Jurkat, Clone E6-1 (cell line): ENCODE results near the gene SLC22A14. TPM values are rescaled to one million over a fixed set of nuclear protein-coding genes. Genes with fewer than 3 reads are reported as not detected.
"Not testable (repeated sequence)": the region's sequence is repeated elsewhere in the genome, so short reads cannot be mapped to it uniquely, and the experiment has no call there.

Experiments used
- DNase-seq: peaks from one replicate; pipeline ENCODE4 v3.0.0-alpha.2; 2011; ENCODE audit warnings: low read depth, low spot score
- H3K4me3 ChIP-seq: 2 replicates; pipeline ENCODE4 v1.5.1; 2011; ENCODE audit warnings: mild to moderate bottlenecking, low read length, control low read depth, moderate library complexity
- polyA plus RNA-seq: library from polyadenylated mRNA; unstranded; fragments of >200 nt; gene quantifications from one replicate; pipeline ENCODE4 v1.2.1, GENCODE V29; 2012; ENCODE audit warnings: missing spikeins; ENCODE audit not compliant: insufficient read length, insufficient read depth

Gene SLC22A14
- polyA plus RNA-seq = not detected

GRCh38 chr3:38281895-38282686 lies at the start of gene SLC22A14:
Gene SLC22A14, plus strand, starts transcription at chr3:38282294. Its CDS starts 23,733 bp downstream, at chr3:38306027.
- H3K4me3 ChIP-seq = no peak within 1 kb of the TSS
- no peak for DNase-seq

DNA sequence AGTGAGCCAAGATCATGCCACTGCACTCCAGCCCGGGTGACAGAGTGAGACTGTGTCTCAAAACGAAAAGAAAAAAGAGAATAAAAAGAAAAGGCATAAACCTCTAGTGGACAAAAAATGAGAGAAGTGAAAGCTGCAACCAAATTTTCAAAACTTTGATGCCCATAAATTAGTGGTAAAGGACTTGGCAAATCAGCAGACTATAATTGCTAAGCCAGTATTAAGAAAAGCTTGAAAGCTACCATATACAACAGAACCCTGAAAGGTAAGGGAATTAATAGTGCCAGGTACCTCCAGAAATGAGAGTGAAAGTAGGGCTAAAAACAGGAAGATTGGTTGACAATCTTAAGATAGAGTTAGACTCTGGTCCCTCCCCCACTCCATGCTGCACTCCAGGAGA lies 49.4 kb upstream of the SLC22A14 start:
- H3K4me3 ChIP-seq = no peak overlapping the region
- DNase-seq = no peak

GRCh38 chr3:38235466-38235865 lies 46.6 kb upstream of the SLC22A14 start:
- no peak for DNase-seq
- no peak overlapping the region for H3K4me3 ChIP-seq

- H3K4me3 ChIP-seq = no peak overlapping the region
- DNase-seq = no peak
These were observed 43.6 kb upstream of the SLC22A14 start for GRCh38 chr3:38238416-38239008.

GRCh38 chr3:38242812-38243211 lies 39.3 kb upstream of the SLC22A14 start:
- not testable (repeated sequence) for DNase-seq, H3K4me3 ChIP-seq

DNA sequence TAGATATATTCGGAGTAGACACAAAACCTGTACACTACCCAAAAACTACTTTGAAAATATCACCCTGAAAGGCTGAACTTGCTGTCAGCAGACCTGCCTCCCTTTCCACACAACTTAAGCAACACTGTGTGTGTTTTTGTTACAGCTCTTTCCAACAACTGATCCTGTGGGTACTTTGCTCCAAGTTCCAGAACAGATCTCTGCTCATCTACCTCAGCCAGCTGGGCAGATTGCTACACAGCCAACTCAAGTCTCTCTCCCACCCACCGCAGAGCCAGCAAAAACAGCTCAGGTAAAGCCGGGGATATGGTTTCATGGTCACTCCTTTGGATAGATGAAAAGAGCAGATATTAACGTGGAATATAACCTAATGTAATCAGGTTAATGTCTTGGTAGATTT lies 36.2 kb upstream of the SLC22A14 start:
- DNase-seq = no peak
- H3K4me3 ChIP-seq = no peak overlapping the region

- no peak for DNase-seq
- no peak overlapping the region for H3K4me3 ChIP-seq
These were observed 34.6 kb upstream of the SLC22A14 start for GRCh38 chr3:38247366-38248035.

DNA sequence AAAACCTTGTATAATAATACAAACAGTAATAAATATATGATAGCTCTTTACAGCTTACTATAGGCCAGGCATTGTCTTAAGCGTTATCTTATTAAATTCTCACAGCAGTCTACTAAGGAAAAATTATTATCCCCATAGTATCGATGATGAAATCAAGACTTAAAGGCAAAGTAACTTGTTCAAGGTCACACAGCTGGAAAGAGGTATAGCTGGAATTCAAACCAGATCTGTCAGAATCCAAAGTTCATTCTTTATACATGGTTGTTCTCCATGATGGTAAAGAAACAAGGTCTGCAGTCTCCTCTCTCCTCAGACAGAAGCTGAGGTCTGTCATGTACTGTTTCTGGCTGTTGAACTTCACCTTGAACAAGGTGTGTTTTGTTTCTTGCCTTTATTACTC lies 31.9 kb upstream of the SLC22A14 start:
- H3K4me3 ChIP-seq = no peak overlapping the region
- DNase-seq = no peak

DNA sequence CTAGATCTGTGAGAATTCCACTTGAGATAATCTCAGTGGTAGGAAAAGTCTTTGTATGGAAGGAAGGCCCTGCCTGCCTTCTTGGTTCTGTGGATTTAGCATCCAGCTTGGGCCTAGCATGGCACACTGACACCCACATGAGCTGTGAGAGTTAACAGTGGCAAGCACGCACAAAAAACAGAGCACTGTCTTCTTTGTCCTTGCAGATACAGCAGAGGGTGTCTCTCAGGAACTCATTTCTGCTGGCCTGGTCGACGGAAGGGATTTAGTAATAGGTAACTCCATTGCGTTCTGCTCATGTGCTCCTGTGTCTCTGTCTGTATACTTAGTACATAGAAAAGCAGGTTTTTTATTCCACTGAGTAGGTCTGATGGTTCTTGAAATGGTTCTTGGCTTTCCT lies 30.9 kb upstream of the SLC22A14 start:
- no peak for DNase-seq
- H3K4me3 ChIP-seq = no peak overlapping the region

GRCh38 chr3:38253704-38254103 lies 28.4 kb upstream of the SLC22A14 start:
- no peak overlapping the region for H3K4me3 ChIP-seq
- DNase-seq = no peak

- no peak overlapping the region for H3K4me3 ChIP-seq
- DNase-seq = no peak
These were observed 27.2 kb upstream of the SLC22A14 start for GRCh38 chr3:38254872-38255271.

DNA sequence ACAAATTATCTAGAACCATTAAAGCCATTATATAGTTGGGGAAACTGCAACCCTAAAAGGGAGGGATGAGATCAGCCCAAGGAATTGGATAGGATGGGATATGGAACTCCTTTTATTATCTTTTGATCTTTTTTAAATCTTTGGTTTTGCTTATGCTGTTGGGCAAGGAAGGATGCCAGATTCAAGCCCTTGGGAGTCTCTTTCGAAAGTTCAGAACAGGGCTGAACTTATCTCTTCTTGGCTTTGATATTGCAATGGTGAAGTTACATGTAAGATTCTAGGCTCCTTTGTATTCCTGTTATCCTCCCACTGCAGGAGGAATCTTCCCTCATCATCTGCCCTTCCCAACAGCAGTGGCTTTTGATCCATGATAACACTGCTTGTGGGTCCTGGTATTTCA lies 26.5 kb upstream of the SLC22A14 start:
- no peak overlapping the region for H3K4me3 ChIP-seq
- DNase-seq = no peak

- DNase-seq = no peak
- H3K4me3 ChIP-seq = no peak overlapping the region
These were observed 24.5 kb upstream of the SLC22A14 start for GRCh38 chr3:38257583-38257982.

GRCh38 chr3:38260474-38260873 lies 21.6 kb upstream of the SLC22A14 start:
- DNase-seq = no peak
- no peak overlapping the region for H3K4me3 ChIP-seq

DNA sequence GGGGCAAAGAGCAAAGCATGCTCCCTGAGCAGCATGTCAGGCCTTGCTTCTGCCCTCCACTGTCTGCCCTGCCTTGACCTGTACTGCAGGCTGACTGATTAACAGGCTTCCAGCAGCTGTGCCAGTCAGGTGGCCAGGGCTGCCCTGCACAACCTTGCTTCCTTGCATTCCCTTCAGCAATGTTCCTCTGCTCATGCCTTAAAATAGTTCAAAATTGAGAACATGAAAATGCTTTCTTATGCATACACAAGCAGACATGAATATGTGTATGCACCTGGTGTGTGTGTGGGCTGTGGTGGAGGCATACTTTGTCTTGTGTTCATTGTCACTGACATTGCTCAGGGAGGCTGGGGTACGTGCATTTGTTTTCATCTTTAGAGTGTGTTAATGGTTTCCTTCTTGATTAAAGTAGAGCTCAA lies 17.7 kb upstream of the SLC22A14 start:
- H3K4me3 ChIP-seq = no peak overlapping the region
- peak; percentile 74 for DNase-seq

DNA sequence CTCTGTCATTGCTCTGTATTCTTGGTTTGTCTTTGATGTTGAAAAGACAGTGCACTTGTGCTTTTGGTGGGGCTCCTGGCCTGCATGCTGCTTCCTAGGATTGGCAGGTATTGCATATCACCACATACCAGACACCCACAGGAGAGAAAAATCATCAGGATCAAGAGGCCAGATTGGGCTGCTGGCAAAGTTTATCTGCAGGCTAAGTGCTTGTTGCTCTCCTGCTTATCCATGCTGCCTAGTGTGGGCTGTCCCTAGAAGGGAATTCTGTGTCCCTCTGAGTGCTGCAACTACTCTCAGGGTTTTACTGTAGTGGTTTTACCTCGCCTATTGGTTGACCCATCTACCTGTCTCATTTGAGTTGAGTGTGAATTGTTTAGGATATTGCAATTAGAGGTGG lies 17.3 kb upstream of the SLC22A14 start:
- DNase-seq = no peak
- H3K4me3 ChIP-seq = no peak overlapping the region

- no peak within 1 kb of the TSS for H3K4me3 ChIP-seq
- no peak for DNase-seq
These were observed 16.3 kb upstream of the SLC22A14 start, which contains the start of gene SLC22A13 for GRCh38 chr3:38265604-38266307. Gene SLC22A13, plus strand, starts transcription at chr3:38265812. Its CDS starts 49 bp downstream, at chr3:38265861.

GRCh38 chr3:38266810-38267209 lies 15.3 kb upstream of the SLC22A14 start:
- no peak overlapping the region for H3K4me3 ChIP-seq
- DNase-seq = no peak

DNA sequence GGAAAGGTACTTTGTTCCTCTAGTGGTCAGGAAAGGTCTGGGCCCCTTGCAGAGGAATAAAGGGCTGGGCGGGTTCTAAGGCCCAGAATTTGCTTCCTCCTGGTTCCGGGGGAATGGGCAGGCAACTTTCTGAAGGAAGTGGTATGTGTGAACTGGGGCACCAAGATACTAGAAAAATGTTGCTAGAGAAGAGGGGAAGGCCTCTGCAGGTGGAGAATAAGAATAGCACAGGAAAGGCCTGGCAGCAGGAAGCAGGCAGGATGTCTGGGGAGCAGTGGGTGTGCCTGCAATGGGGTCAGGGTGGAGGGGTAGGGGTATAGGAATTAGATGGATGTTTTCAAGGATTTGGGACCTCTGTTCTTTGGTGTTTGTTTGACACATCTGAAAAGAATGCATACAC lies 14.4 kb upstream of the SLC22A14 start:
- peak; percentile 35 for DNase-seq
- H3K4me3 ChIP-seq = no peak overlapping the region

DNA sequence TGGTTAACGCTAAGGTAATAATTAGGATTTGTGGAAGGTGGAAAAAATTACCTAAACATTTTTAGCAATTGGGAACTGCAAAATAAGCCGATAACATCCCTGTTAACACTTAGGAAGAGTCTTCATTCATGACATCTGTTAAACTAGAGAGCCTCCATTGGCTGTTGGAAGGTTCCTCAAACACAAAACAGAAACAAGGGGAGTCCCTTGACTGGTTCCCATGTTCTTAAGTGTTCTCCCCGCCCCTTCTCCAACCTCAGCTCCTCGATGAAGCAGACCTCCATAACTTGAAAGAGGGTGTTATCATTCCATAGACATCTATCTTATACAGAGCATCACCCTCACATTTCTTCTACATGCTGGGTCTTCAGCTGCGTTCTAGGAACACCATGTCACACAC lies 14.0 kb upstream of the SLC22A14 start:
- DNase-seq = no peak
- no peak overlapping the region for H3K4me3 ChIP-seq
